WTC11 (cell line): ENCODE results near the gene MBD3.

Source experiments
- ATF2 ChIP-seq: sonication (generic); formaldehyde crosslinking; IDR thresholded peaks from 2 replicates; pipeline ENCODE4 v1.8.1; 2022; ENCODE audit warnings: low read depth, missing genetic modification reagents, borderline replicate concordance
- CTCF ChIP-seq: fragments of 200-600 bp; IDR thresholded peaks from 2 replicates; pipeline ENCODE4 v1.8.0; 2022; ENCODE audit warnings: antibody characterized with exemption
- MAX ChIP-seq: sonication (generic); formaldehyde crosslinking; IDR thresholded peaks from 2 replicates; pipeline ENCODE4 v1.8.0; 2022; ENCODE audit warnings: mild to moderate bottlenecking, missing genetic modification reagents
- MXD4 ChIP-seq: fragments of 250-450 bp; sonication (Bioruptor Pico); IDR thresholded peaks from 2 replicates; pipeline ENCODE4 v1.8.0; 2021; ENCODE audit warnings: mild to moderate bottlenecking, moderate library complexity, borderline replicate concordance
- NR3C1 ChIP-seq: sonication (generic); formaldehyde crosslinking; conservative IDR thresholded peaks from 2 replicates; pipeline ENCODE4 v1.8.1; 2023; ENCODE audit warnings: low read depth, mild to moderate bottlenecking, missing genetic modification reagents
- RELA ChIP-seq: sonication (generic); formaldehyde crosslinking; IDR thresholded peaks from 2 replicates; pipeline ENCODE4 v1.8.1; 2022; ENCODE audit warnings: missing genetic modification reagents, mild to moderate bottlenecking, borderline replicate concordance
- USF2 ChIP-seq: sonication (generic); formaldehyde crosslinking; IDR thresholded peaks from 2 replicates; pipeline ENCODE4 v1.8.1; 2023; ENCODE audit warnings: mild to moderate bottlenecking, missing genetic modification reagents, moderate library complexity
- ZBTB43 ChIP-seq: sonication (generic); formaldehyde crosslinking; IDR thresholded peaks from 2 replicates; pipeline ENCODE4 v1.8.1; 2023; ENCODE audit warnings: mild to moderate bottlenecking, missing genetic modification reagents
- ZNF232 ChIP-seq: sonication (generic); formaldehyde crosslinking; IDR thresholded peaks from 2 replicates; pipeline ENCODE4 v1.8.0; 2022; ENCODE audit warnings: mild to moderate bottlenecking, missing genetic modification reagents

- TF ChIP-seq MAX: no peak
- no peak for TF ChIP-seq MXD4 (CRISPR knock-in tag)
- TF ChIP-seq CTCF: no peak
- no peak for TF ChIP-seq RELA (CRISPR knock-in tag)
- TF ChIP-seq ZBTB43 (CRISPR knock-in tag): no peak
- TF ChIP-seq ZNF232 (CRISPR knock-in tag): no peak
- TF ChIP-seq USF2 (CRISPR knock-in tag): no peak
- TF ChIP-seq ATF2 (CRISPR knock-in tag): no peak
- TF ChIP-seq NR3C1: no peak
These were observed 26.4 kb upstream of the MBD3 start for GRCh38 chr19:1619094-1619439.
